Uterus (tissue), 4 donors: ENCODE data around the gene DMD. TPM values are rescaled to one million over a fixed set of nuclear protein-coding genes. Genes with fewer than 3 reads are reported as not detected.

Source experiments
- DNase-seq, 2 donors: peaks; one replicate each; pipeline ENCODE4 v3.0.0-alpha.2; 2019 to 2020
- H3K27ac ChIP-seq, 2 donors: fragments of 200-600 bp; sonication (generic); 1 replicate in 1 of 2; 2 replicates in 1 of 2; pipeline ENCODE4 v1.5.1; 2016 to 2018
- H3K27me3 ChIP-seq, 2 donors: fragments of 200-600 bp; sonication (generic); one replicate each; pipeline ENCODE4 v1.5.1; 2018 to 2019; ENCODE audit warnings: control low read depth in 1 of 2
- H3K36me3 ChIP-seq, 2 donors: fragments of 200-600 bp; sonication (generic); one replicate each; pipeline ENCODE4 v1.5.1; 2019; ENCODE audit warnings: control low read depth in 1 of 2
- H3K4me1 ChIP-seq, 2 donors: fragments of 200-600 bp; sonication (generic); one replicate each; pipeline ENCODE4 v1.5.1; 2018 to 2019; ENCODE audit warnings: control low read depth in 1 of 2
- H3K4me3 ChIP-seq, 2 donors: fragments of 200-600 bp; sonication (generic); 1 replicate in 1 of 2; 2 replicates in 1 of 2; pipeline ENCODE4 v1.5.1; 2018 to 2019; ENCODE audit warnings: mild to moderate bottlenecking in 1 of 2
- H3K9me3 ChIP-seq, 2 donors: fragments of 200-600 bp; sonication (generic); one replicate each; pipeline ENCODE4 v1.5.1; 2019; ENCODE audit warnings: control low read depth in 1 of 2
- POLR2A ChIP-seq, 2 donors: fragments of 450-650 bp; IDR thresholded peaks; one replicate each; pipeline ENCODE4 v1.6.1; 2016; ENCODE audit warnings: antibody characterized with exemption in 2 of 2, mild to moderate bottlenecking in 1 of 2, moderate library complexity in 1 of 2
- intact Hi-C: fragments of 100-400 bp; cut with DNase I; formaldehyde crosslinking; loops from one replicate; pipeline ENCODE4 v1.15.1; 2023; ENCODE audit warnings: low total_unique reads
- total RNA-seq, 4 donors: library from RNA; depleted of rRNA in 3 of 4; stranded (reverse); fragments of >200 nt in 3 of 4; gene quantifications; one replicate each; pipeline versions ENCODE4 v1.1.0 to v1.2.4, GENCODE V29; 2014 to 2023
- TF ChIP-seq, protein P1 (sequence below), 4 experiments: fragments of 200-600 bp in 2 of 4; fragments of 450-650 bp in 2 of 4; sonication (generic) in 2 of 4; IDR thresholded peaks; one replicate each; pipeline ENCODE4 v1.5.1; 2016 to 2019; ENCODE audit warnings: antibody characterized with exemption in 4 of 4, mild to moderate bottlenecking in 2 of 4, moderate library complexity in 1 of 4
- donor health status: DM: yes; HTN: yes; CAD: no.

Gene DMD
- total RNA-seq, 4 donors from 2014 or later: 73.8 to 147 (median 97.8) TPM

DNA sequence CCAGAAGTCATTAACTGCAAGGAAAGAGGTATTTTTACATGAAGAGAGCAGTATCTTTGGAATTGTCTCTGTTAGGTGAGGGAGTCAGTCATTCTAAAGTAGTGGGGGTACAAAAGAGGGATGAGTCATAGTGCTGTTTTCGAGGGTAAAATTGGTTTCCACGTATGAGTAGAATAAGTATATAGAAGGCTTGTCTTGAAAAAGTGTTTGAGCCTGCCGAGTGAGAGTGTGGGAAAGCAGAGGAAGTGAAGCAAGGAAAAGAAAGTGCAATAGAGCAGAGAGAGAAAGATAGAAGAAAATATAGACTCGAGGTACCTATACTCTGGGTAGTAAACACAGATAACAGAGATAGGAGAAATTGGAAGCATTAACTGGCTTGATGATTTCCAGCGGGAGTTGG is 696.4 kb downstream of the DMD start:
- Histone ChIP-seq H3K27ac (no peak overlapping the region), H3K36me3 (no peaks in the 10 kb centered on the region), H3K9me3 (no peaks in the 10 kb centered on the region), H3K27me3 (no peaks in the 10 kb centered on the region), H3K4me3 (no peak overlapping the region), H3K4me1 (no peaks in the 10 kb centered on the region)
- intact Hi-C loops: no loop called here
- no peak for DNase-seq
- TF ChIP-seq POLR2A (IDR thresholded peaks at IDR 0.05): no peak
- TF ChIP-seq, protein P1, sequence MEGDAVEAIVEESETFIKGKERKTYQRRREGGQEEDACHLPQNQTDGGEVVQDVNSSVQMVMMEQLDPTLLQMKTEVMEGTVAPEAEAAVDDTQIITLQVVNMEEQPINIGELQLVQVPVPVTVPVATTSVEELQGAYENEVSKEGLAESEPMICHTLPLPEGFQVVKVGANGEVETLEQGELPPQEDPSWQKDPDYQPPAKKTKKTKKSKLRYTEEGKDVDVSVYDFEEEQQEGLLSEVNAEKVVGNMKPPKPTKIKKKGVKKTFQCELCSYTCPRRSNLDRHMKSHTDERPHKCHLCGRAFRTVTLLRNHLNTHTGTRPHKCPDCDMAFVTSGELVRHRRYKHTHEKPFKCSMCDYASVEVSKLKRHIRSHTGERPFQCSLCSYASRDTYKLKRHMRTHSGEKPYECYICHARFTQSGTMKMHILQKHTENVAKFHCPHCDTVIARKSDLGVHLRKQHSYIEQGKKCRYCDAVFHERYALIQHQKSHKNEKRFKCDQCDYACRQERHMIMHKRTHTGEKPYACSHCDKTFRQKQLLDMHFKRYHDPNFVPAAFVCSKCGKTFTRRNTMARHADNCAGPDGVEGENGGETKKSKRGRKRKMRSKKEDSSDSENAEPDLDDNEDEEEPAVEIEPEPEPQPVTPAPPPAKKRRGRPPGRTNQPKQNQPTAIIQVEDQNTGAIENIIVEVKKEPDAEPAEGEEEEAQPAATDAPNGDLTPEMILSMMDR (IDR thresholded peaks at IDR 0.05): no peak

DNA sequence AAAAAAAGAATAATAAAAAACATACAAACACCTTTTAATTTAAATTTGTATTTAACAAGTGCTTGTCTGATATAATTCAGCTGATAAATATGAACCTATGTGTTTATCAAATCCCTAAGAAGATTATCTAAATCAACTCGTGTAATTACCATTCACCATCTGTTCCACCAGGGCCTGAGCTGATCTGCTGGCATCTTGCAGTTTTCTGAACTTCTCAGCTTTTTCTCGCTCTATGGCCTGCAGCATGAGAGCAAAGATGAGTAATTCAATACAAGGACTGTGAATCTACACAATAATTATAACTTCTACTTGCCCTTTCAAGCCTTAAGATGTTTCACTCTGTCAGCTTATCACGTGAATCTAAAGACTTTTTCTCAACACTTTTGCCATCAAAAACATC is 709.7 kb downstream of the DMD start:
- no peak for DNase-seq
- Histone ChIP-seq H3K36me3 (peaks cover 0 to 5% of the 10 kb centered on the region in 2 donors), H3K4me1 (no peaks in the 10 kb centered on the region), H3K9me3 (no peaks in the 10 kb centered on the region), H3K4me3 (no peak overlapping the region), H3K27me3 (no peaks in the 10 kb centered on the region), H3K27ac (no peak overlapping the region)
- no peak for TF ChIP-seq POLR2A (IDR thresholded peaks at IDR 0.05)
- TF ChIP-seq, protein P1 (IDR thresholded peaks at IDR 0.05): no peak
- intact Hi-C loops: no loop called here

DNA sequence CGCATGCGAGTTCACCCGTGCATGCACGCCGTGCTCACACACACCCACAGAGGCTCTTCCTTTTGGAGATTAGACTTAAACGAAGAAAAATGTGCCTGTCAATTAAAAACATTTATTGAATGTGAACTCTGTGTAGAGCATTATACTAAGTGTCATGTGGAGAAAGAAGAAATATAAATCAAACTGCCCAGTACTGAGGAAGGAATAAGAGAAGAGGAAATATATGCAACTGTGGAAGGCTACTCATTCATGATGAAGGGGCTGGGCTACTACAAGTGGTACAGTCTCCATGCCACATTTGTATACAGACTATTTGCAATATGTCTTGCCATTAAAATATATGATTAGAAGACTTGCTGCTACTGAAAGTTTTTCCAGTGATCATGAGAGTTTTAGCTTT is 714.7 kb downstream of the DMD start:
- TF ChIP-seq, protein P1 (IDR thresholded peaks at IDR 0.05): no peak
- TF ChIP-seq POLR2A (IDR thresholded peaks at IDR 0.05): no peak
- Histone ChIP-seq H3K27me3 (no peaks in the 10 kb centered on the region), H3K4me3 (no peak overlapping the region), H3K27ac (no peak overlapping the region), H3K4me1 (no peaks in the 10 kb centered on the region), H3K36me3 (peaks cover 0 to 5% of the 10 kb centered on the region in 2 donors), H3K9me3 (no peaks in the 10 kb centered on the region)
- intact Hi-C loops: no loop called here
- no peak for DNase-seq

DNA sequence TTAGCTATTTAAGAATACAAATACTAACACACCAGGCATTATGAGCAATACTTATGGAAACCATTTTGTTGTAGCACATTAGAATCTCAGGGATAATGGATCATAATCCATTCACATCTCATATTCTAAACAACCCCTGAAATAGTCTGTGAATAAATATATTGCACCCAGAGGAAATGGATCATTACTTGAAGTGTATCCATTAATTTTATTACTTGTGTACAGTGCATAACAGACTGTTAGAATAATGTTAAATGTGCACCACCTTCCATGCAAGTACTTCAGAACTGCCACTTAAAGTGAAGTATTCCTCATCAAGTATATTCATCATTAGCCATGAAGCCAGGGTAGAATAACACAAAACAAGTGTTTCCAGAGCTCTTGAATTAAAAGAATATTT is 715.5 kb downstream of the DMD start:
- peaks cover 0 to 5% of the 10 kb centered on the region in 2 donors for H3K36me3 ChIP-seq
- no peak for DNase-seq
- TF ChIP-seq, protein P1 (IDR thresholded peaks at IDR 0.05): no peak
- TF ChIP-seq POLR2A (IDR thresholded peaks at IDR 0.05): no peak
- no peaks in the 10 kb centered on the region for H3K9me3 ChIP-seq
- H3K27ac ChIP-seq: no peak overlapping the region
- no peaks in the 10 kb centered on the region for H3K4me1 ChIP-seq
- no peaks in the 10 kb centered on the region for H3K27me3 ChIP-seq
- H3K4me3 ChIP-seq: no peak overlapping the region
- intact Hi-C loops: no loop called here

DNA sequence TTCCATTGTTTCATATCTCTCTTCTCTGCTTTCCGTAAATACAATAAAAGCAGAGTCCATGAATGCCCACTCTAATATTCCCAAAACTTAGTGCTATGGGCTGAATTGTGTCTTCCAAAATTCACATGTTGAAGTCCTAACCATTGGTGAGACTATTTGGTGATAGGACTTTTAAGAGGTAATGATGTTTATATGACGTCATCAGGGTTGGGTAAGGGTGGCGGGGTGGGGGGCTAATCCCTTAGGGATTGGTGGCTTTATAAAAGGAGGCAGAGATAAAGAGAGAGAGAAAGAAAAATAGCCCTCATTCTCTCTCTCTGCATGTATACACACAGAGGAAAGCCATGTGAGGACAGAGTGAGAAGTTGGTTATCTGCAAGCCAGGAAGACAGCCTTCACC is 722.2 kb downstream of the DMD start:
- Histone ChIP-seq H3K27ac (no peak overlapping the region), H3K4me3 (no peak overlapping the region), H3K9me3 (no peaks in the 10 kb centered on the region), H3K4me1 (no peaks in the 10 kb centered on the region), H3K36me3 (no peaks in the 10 kb centered on the region), H3K27me3 (no peaks in the 10 kb centered on the region)
- TF ChIP-seq POLR2A (IDR thresholded peaks at IDR 0.05): no peak
- TF ChIP-seq, protein P1 (IDR thresholded peaks at IDR 0.05): no peak
- intact Hi-C loops: no loop called here
- DNase-seq: no peak
